K562 (cell line): ENCODE results near the gene WFDC12. TPM values are rescaled to one million over a fixed set of nuclear protein-coding genes. Genes with fewer than 3 reads are reported as not detected.

ENCODE experiments used
- BRD4 ChIP-seq: fragments of 200-600 bp; sonication (generic); IDR thresholded peaks from 2 replicates; pipeline ENCODE4 v1.6.1; 2017; ENCODE audit warnings: inconsistent platforms
- CEBPG ChIP-seq, 3 experiments: fragments of 200-800 bp in 1 of 3; sonication (Bioruptor generic) in 1 of 3; sonication (generic) in 1 of 3; formaldehyde crosslinking in 1 of 3; IDR thresholded peaks in 2 of 3; conservative IDR thresholded peaks in 1 of 3; 2 replicates each; pipeline versions ENCODE4 v1.6.1 to v1.8.0; 2016 to 2022; ENCODE audit warnings: missing compliant biosample characterization in 2 of 3, missing genetic modification characterization in 2 of 3, mild to moderate bottlenecking in 1 of 3, missing genetic modification reagents in 1 of 3
- HBP1 ChIP-seq: fragments of 450-650 bp; formaldehyde crosslinking; IDR thresholded peaks from 2 replicates; pipeline ENCODE4 v1.4.0; 2022; ENCODE audit warnings: missing genetic modification characterization
- NFATC3 ChIP-seq: fragments of 450-650 bp; IDR thresholded peaks from 2 replicates; pipeline ENCODE4 v1.6.1; 2017; ENCODE audit warnings: mild to moderate bottlenecking
- ZBTB17 ChIP-seq: fragments of 450-650 bp; formaldehyde crosslinking; IDR thresholded peaks from 2 replicates; pipeline ENCODE4 v1.4.0; 2020; ENCODE audit warnings: mild to moderate bottlenecking
- polyA plus RNA-seq, 8 experiments: library from polyadenylated mRNA; depleted of rRNA in 4 of 8; stranded (reverse) in 5 of 8; unstranded in 3 of 8; fragments of >200 nt; fragmentation: Nextera tagmentation in 2 of 8; fragmentation: Illumina TruSeq in 1 of 8; extraction: Ambion mirVana in 2 of 8; extraction: Trizol in 1 of 8; gene quantifications; 2 replicates each; pipeline versions ENCODE4 v1.2.1 to v1.2.3, GENCODE V29; 2011 to 2014; ENCODE audit warnings: inconsistent platforms in 1 of 8, missing spikeins in 1 of 8
- total RNA-seq, 7 experiments: library from RNA; depleted of rRNA in 6 of 7; stranded (reverse); fragments of >200 nt in 6 of 7; fragmentation: Illumina TruSeq in 2 of 7; extraction: Trizol in 2 of 7; gene quantifications; 2 replicates each; pipeline versions ENCODE4 v1.2.1 to v1.2.3, GENCODE V29; 2011 to 2021; ENCODE audit warnings: low replicate concordance in 1 of 7
- TF ChIP-seq, protein P1 (sequence below): fragments of 450-650 bp; formaldehyde crosslinking; IDR thresholded peaks from 2 replicates; pipeline ENCODE4 v1.4.0; 2022; ENCODE audit warnings: missing genetic modification characterization

WFDC12 gene
- total and polyA plus RNA-seq, 9 of the 15 experiments (the other 6 are each of a cell fraction or from before 2014, with no cell fraction given), result not detected

DNA sequence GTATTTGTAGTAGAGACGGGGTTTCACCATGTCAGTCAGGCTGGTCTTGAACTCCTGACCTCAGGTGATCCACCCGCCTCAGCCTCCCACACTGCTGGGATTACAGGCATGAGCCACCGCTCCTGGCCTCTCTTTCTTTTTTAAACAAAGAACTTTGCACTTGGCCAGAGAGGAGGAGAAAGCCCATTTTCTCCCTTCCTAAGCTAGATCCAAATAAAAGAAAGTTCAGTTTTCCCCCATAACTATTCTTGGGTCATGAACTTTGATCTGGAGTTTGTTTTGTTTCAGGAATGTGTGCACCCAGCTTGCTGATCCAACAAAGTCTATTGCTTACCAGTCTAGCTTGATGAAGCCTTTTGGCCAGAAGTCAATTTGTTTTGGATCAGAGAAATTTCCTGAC is 46.7 kb downstream of the WFDC12 start (continued):
- TF ChIP-seq HBP1 (CRISPR knock-in tag), result no peak
- no peak for TF ChIP-seq CEBPG (CRISPR knock-in tag; IDR thresholded peaks at IDR 0.05)
- TF ChIP-seq CEBPG (tag; conservative IDR thresholded peaks at IDR 0.05 in 1 of 2, IDR thresholded peaks at IDR 0.05 in 1 of 2), result no peak
- TF ChIP-seq BRD4, result no peak
- TF ChIP-seq ZBTB17, result no peak
- TF ChIP-seq NFATC3, result no peak
- TF ChIP-seq, protein P1, sequence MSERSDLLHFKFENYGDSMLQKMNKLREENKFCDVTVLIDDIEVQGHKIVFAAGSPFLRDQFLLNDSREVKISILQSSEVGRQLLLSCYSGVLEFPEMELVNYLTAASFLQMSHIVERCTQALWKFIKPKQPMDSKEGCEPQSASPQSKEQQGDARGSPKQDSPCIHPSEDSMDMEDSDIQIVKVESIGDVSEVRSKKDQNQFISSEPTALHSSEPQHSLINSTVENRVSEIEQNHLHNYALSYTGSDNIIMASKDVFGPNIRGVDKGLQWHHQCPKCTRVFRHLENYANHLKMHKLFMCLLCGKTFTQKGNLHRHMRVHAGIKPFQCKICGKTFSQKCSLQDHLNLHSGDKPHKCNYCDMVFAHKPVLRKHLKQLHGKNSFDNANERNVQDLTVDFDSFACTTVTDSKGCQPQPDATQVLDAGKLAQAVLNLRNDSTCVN (CRISPR knock-in tag), result no peak

Other genes starting within 250 kb of the WFDC12 start
Only the 7 nearest of the 14 such genes appear.
- 17.1 and 19.8 TPM in 2 replicates for gene STK4, start 158.0 kb downstream of the WFDC12 start, total RNA-seq (2014; rRNA removed)
- 30.6 and 33.8 TPM in 2 replicates for gene STK4, start 158.0 kb downstream of the WFDC12 start, total RNA-seq (2014; rRNA removed; fragmentation: Illumina TruSeq; extraction: Trizol)
- 27.6 and 30.4 TPM in 2 replicates for gene STK4, start 158.0 kb downstream of the WFDC12 start, total RNA-seq (2015; rRNA removed; fragmentation: Illumina TruSeq; extraction: Trizol)
- gene STK4, start 158.0 kb downstream of the WFDC12 start, total RNA-seq (2021), result 27.4 and 27.5 TPM in 2 replicates
- gene STK4, start 158.0 kb downstream of the WFDC12 start, polyA plus RNA-seq (2011; rRNA removed), result 22.7 and 29.7 TPM in 2 replicates
- gene STK4, start 158.0 kb downstream of the WFDC12 start, polyA plus RNA-seq (2014; fragmentation: Illumina TruSeq; extraction: Trizol), result 20.3 and 22.2 TPM in 2 replicates
- 10 to 100 TPM; 11.9 to 12.0 TPM for gene STK4, start 158.0 kb downstream of the WFDC12 start, polyA plus RNA-seq (2014; fragmentation: Nextera tagmentation; extraction: Ambion mirVana)
- 16.7 and 19.0 TPM in 2 replicates for gene STK4, start 158.0 kb downstream of the WFDC12 start, polyA plus RNA-seq (2014; rRNA removed)
- not detected in 2 replicates for gene KCNS1, start 23.3 kb downstream of the WFDC12 start, total RNA-seq (2014; rRNA removed)
- not detected in 2 replicates for gene KCNS1, start 23.3 kb downstream of the WFDC12 start, total RNA-seq (2014; rRNA removed; fragmentation: Illumina TruSeq; extraction: Trizol)
- not detected in 2 replicates for gene KCNS1, start 23.3 kb downstream of the WFDC12 start, total RNA-seq (2015; rRNA removed; fragmentation: Illumina TruSeq; extraction: Trizol)
- gene KCNS1, start 23.3 kb downstream of the WFDC12 start, total RNA-seq (2021), result not detected in 2 replicates
- gene KCNS1, start 23.3 kb downstream of the WFDC12 start, polyA plus RNA-seq (2011; rRNA removed), result not detected in 2 replicates
- not detected in 2 replicates for gene KCNS1, start 23.3 kb downstream of the WFDC12 start, polyA plus RNA-seq (2014; fragmentation: Illumina TruSeq; extraction: Trizol)
- gene KCNS1, start 23.3 kb downstream of the WFDC12 start, polyA plus RNA-seq (2014; fragmentation: Nextera tagmentation; extraction: Ambion mirVana), result not detected
- gene KCNS1, start 23.3 kb downstream of the WFDC12 start, polyA plus RNA-seq (2014; rRNA removed), result not detected in 2 replicates
- gene WFDC5, start 9.3 kb downstream of the WFDC12 start, total RNA-seq (2014; rRNA removed), result not detected in 2 replicates
- not detected in 2 replicates for gene WFDC5, start 9.3 kb downstream of the WFDC12 start, total RNA-seq (2014; rRNA removed; fragmentation: Illumina TruSeq; extraction: Trizol)
- not detected in 2 replicates for gene WFDC5, start 9.3 kb downstream of the WFDC12 start, total RNA-seq (2015; rRNA removed; fragmentation: Illumina TruSeq; extraction: Trizol)
- not detected in 2 replicates for gene WFDC5, start 9.3 kb downstream of the WFDC12 start, total RNA-seq (2021)
- gene WFDC5, start 9.3 kb downstream of the WFDC12 start, polyA plus RNA-seq (2011; rRNA removed), result not detected in 2 replicates
- gene WFDC5, start 9.3 kb downstream of the WFDC12 start, polyA plus RNA-seq (2014; fragmentation: Illumina TruSeq; extraction: Trizol), result not detected in 2 replicates
- gene WFDC5, start 9.3 kb downstream of the WFDC12 start, polyA plus RNA-seq (2014; fragmentation: Nextera tagmentation; extraction: Ambion mirVana), result not detected
- not detected in 2 replicates for gene WFDC5, start 9.3 kb downstream of the WFDC12 start, polyA plus RNA-seq (2014; rRNA removed)
- gene PI3, start 50.4 kb upstream of the WFDC12 start, total RNA-seq (2014; rRNA removed), result not detected in 2 replicates
- gene PI3, start 50.4 kb upstream of the WFDC12 start, total RNA-seq (2014; rRNA removed; fragmentation: Illumina TruSeq; extraction: Trizol), result not detected in 2 replicates
- not detected in 2 replicates for gene PI3, start 50.4 kb upstream of the WFDC12 start, total RNA-seq (2015; rRNA removed; fragmentation: Illumina TruSeq; extraction: Trizol)
- gene PI3, start 50.4 kb upstream of the WFDC12 start, total RNA-seq (2021), result not detected in 2 replicates
- gene PI3, start 50.4 kb upstream of the WFDC12 start, polyA plus RNA-seq (2011; rRNA removed), result not detected in 2 replicates
- not detected in 2 replicates for gene PI3, start 50.4 kb upstream of the WFDC12 start, polyA plus RNA-seq (2014; fragmentation: Illumina TruSeq; extraction: Trizol)
- not detected for gene PI3, start 50.4 kb upstream of the WFDC12 start, polyA plus RNA-seq (2014; fragmentation: Nextera tagmentation; extraction: Ambion mirVana)
- not detected in 2 replicates for gene PI3, start 50.4 kb upstream of the WFDC12 start, polyA plus RNA-seq (2014; rRNA removed)
- gene SEMG1, start 82.6 kb upstream of the WFDC12 start, total RNA-seq (2014; rRNA removed), result not detected in 2 replicates
- not detected in 2 replicates for gene SEMG1, start 82.6 kb upstream of the WFDC12 start, total RNA-seq (2014; rRNA removed; fragmentation: Illumina TruSeq; extraction: Trizol)
- gene SEMG1, start 82.6 kb upstream of the WFDC12 start, total RNA-seq (2015; rRNA removed; fragmentation: Illumina TruSeq; extraction: Trizol), result not detected in 2 replicates
- gene SEMG1, start 82.6 kb upstream of the WFDC12 start, total RNA-seq (2021), result not detected in 2 replicates
- not detected in 2 replicates for gene SEMG1, start 82.6 kb upstream of the WFDC12 start, polyA plus RNA-seq (2011; rRNA removed)
- not detected in 2 replicates for gene SEMG1, start 82.6 kb upstream of the WFDC12 start, polyA plus RNA-seq (2014; fragmentation: Illumina TruSeq; extraction: Trizol)
- not detected for gene SEMG1, start 82.6 kb upstream of the WFDC12 start, polyA plus RNA-seq (2014; fragmentation: Nextera tagmentation; extraction: Ambion mirVana)
- not detected in 2 replicates for gene SEMG1, start 82.6 kb upstream of the WFDC12 start, polyA plus RNA-seq (2014; rRNA removed)
- not detected in 2 replicates for gene SEMG2, start 96.9 kb upstream of the WFDC12 start, total RNA-seq (2014; rRNA removed)
- not detected in 2 replicates for gene SEMG2, start 96.9 kb upstream of the WFDC12 start, total RNA-seq (2014; rRNA removed; fragmentation: Illumina TruSeq; extraction: Trizol)
- gene SEMG2, start 96.9 kb upstream of the WFDC12 start, total RNA-seq (2015; rRNA removed; fragmentation: Illumina TruSeq; extraction: Trizol), result not detected in 2 replicates
- gene SEMG2, start 96.9 kb upstream of the WFDC12 start, total RNA-seq (2021), result not detected in 2 replicates
- not detected in 2 replicates for gene SEMG2, start 96.9 kb upstream of the WFDC12 start, polyA plus RNA-seq (2011; rRNA removed)
- gene SEMG2, start 96.9 kb upstream of the WFDC12 start, polyA plus RNA-seq (2014; fragmentation: Illumina TruSeq; extraction: Trizol), result not detected in 2 replicates
- gene SEMG2, start 96.9 kb upstream of the WFDC12 start, polyA plus RNA-seq (2014; fragmentation: Nextera tagmentation; extraction: Ambion mirVana), result not detected
- not detected in 2 replicates for gene SEMG2, start 96.9 kb upstream of the WFDC12 start, polyA plus RNA-seq (2014; rRNA removed)
- not detected in 2 replicates for gene SLPI, start 130.1 kb upstream of the WFDC12 start, total RNA-seq (2014; rRNA removed)
- not detected in 2 replicates for gene SLPI, start 130.1 kb upstream of the WFDC12 start, total RNA-seq (2014; rRNA removed; fragmentation: Illumina TruSeq; extraction: Trizol)
- gene SLPI, start 130.1 kb upstream of the WFDC12 start, total RNA-seq (2015; rRNA removed; fragmentation: Illumina TruSeq; extraction: Trizol), result not detected in 2 replicates
- gene SLPI, start 130.1 kb upstream of the WFDC12 start, total RNA-seq (2021), result 0.67 and 0.78 TPM in 2 replicates
- not detected in 2 replicates for gene SLPI, start 130.1 kb upstream of the WFDC12 start, polyA plus RNA-seq (2011; rRNA removed)
- not detected in 2 replicates for gene SLPI, start 130.1 kb upstream of the WFDC12 start, polyA plus RNA-seq (2014; fragmentation: Illumina TruSeq; extraction: Trizol)
- gene SLPI, start 130.1 kb upstream of the WFDC12 start, polyA plus RNA-seq (2014; fragmentation: Nextera tagmentation; extraction: Ambion mirVana), result not detected
- not detected in 2 replicates for gene SLPI, start 130.1 kb upstream of the WFDC12 start, polyA plus RNA-seq (2014; rRNA removed)